8988T (cell line): Measurements from ENCODE around the gene ROGDI.

Source experiments
- DNase-seq: peaks from one replicate; pipeline ENCODE4 v3.0.0; 2011

Gene ROGDI, protein sequence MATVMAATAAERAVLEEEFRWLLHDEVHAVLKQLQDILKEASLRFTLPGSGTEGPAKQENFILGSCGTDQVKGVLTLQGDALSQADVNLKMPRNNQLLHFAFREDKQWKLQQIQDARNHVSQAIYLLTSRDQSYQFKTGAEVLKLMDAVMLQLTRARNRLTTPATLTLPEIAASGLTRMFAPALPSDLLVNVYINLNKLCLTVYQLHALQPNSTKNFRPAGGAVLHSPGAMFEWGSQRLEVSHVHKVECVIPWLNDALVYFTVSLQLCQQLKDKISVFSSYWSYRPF

DNA sequence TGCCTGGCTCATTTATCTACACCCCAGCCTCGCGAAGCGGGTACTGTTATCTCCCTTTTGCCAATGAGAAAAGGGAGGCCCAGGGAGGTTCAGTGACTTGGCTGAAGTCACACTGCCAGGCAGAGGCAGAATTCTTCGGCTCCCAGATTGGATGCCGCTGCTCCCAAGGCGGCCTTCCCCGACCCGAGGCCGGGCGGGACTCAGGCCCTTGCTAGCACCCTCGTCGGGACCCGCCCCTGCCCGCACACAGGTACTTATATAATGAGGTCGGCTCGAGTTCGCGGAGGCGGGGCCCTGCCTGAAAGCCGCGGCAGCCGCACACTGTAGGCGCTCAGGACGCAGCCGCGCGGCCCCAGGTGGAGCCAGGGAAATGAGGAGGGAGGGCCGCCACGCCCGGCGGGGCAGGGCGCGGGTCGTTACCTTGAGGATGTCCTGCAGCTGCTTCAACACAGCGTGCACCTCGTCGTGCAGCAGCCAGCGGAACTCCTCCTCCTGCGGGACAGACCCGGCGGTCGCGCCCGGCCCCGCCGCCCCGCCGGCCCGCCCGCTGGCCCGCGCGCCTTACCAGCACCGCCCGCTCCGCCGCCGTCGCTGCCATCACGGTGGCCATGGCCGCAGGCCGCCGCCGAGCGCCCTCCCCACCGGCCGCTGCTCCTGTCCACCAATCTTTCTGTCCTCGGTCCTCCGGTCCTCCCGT, at the start of gene ROGDI:
Gene ROGDI (minus strand): TSS at position 672 of the 697 bp plus-strand sequence. CDS start 62 bp downstream, at position 610.
- DNase-seq: peak; percentile 40

DNA sequence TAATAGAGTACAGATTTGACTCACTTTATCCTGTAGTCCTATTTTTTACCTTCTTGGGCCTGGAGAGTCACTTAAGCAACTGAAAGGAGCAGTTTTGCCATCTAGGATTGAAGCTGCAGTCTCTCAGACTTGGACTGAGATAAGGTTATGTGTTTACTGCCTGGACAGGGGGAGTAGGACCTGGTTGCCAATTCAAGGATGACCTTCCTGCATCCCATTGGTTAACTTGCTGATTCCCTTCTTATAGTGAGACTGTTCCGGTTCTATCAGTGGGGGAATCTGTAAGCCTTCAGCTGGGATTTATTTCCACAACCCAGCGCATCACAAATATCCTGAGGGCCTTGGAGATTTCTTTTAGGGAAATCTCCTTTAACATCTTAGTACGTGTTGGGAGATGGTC, 47.8 kb upstream of the ROGDI start:
- DNase-seq: no peak

DNA sequence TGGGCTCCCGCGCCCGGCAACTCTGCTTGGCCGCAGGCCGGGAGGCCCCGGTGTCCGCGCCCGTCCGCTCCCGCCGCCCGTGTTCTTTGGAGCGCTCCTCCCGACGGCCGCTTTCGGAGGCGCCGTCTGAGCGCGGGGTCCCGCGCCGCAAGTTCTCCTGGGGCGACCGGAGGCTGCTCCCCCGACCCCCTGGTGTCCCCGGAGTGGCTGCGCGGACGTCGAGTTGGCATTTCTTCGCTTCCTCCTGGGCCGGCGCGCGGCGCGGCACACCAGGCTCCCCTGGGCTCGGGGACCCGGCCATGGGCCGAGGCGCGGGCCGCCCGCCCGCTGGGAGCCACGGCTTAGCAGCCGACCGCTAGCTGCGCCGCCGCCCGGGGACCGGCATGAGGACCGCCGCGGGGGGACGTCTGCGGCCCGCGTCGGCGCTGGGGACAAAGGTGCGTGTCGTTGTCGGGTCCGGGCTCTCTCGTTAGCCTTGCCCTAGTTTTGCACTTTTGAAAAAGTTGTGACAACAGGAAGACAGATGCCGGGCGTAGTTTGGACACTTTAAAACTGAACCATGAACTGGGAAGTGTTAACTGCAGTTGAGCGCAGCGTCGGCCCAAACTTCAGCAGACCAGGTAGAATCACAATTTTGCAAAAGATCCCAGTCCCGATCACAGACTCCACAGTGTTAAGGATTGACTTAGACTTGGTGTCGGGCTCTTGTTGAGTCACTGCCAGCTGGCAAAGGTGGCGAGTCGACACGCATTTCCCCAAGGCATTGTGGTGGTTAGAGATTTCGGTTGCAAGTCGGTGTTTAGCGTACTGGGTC, 45.5 kb upstream of the ROGDI start:
- no peak for DNase-seq

DNA sequence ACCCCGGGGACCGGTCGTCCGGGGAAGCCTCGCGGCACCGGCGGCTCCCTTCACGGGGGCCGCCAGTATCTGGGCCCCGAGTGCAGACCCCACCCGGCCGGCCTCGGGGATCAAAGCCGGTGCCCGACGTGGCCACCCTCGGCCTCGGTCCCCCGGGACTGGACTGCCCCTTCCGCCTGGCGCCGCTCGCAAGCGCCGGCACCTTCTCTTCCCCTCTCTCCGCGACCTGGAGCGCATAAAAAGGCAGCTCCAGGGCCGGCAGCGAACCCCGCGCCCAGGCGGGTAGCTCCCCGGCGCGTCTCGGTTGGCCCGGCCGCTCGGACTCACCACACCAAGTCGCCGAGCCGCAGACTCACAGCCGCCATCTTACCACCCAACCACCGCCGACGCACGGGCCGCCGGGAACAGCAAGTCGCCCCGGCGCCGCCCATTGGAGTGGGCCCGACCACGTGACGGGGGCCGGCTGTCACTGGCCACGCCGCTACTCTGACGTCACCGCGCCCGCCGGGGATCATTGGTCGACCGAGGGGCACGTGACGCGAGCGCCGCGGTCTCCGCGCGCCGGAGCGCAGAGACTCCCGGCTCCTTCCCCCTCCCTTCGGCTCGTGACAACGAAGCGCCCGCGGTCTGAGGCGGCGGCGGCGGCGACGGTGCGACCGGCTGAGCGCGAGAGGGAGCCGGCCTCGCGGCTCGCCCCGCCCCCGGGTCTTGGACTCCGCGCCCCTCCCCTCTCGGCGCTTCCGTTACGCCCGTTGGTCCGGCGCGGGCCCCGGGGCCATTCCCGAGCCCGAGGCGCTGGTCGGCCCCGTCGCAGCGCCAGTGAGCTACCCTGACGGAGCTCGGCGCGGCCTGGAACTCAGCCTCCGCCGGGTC, 44.7 kb upstream of the ROGDI start, which contains the start of the genes GLYR1 and UBN1:
Gene GLYR1 (minus strand): TSS at position 388 of the 873 bp plus-strand sequence. CDS start 23 bp downstream, at position 365.
Gene UBN1 (plus strand): TSS at position 581 of the 873 bp plus-strand sequence. CDS start 5,437 bp downstream, outside the sequence.
- peak; percentile 83 for DNase-seq

DNA sequence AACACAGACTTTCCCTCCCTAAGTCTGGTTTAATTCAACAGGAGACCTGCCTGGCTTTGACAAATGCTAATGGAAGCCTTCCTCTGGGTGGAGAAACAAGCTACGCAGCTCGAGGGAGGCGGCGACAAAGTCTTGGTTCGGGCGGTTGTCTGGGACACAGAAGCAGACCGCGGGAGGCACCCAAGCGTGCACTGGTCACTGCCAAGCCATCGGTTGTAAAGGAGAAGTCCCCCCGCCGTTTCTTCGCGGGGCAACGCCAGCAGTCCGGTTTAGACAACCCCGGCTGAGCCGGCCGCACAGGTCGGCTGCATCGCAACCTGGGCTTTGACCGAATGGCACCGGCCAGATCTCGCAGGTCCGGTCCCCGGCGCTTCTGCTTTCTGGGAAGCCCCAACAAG, 44.1 kb upstream of the ROGDI start:
- DNase-seq: no peak

DNA sequence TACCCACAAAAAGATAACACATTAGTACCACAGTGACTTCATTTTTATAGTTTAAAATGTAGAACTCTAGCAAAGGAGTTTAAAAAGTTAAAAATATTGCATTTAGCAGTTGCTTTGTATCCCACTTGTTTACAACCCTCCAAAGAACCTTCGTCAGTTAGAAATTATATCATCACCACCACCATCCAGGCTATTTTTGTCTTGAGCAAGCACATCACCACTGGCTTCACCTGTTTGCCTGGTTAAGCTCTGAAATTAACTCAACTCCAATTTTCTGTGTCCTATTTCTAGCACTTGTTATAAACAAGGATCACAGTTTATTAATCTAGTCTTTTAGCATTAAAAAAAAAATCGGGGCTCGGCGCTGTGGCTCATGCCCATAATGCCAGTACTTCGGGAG, 38.6 kb upstream of the ROGDI start:
- DNase-seq: no peak

DNA sequence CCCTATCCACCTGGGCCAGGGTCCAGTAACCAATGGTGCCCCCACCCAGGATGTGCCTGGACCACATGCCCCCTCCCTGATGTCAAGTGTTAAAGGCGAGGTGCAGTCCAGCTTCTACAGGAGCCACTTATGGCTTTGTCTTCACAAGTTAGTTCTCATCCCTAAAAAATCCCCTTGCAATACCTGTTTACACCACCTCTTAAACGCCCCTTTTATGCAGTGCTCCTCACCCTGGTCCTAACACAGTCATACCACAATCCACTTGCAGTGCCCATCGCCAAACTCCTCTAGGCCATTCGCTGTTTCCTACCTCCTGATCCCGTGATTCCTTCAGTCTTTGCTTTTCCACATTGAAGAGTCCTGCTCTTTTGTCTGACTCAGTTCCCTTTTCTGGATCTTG, 37.5 kb upstream of the ROGDI start:
- no peak for DNase-seq

DNA sequence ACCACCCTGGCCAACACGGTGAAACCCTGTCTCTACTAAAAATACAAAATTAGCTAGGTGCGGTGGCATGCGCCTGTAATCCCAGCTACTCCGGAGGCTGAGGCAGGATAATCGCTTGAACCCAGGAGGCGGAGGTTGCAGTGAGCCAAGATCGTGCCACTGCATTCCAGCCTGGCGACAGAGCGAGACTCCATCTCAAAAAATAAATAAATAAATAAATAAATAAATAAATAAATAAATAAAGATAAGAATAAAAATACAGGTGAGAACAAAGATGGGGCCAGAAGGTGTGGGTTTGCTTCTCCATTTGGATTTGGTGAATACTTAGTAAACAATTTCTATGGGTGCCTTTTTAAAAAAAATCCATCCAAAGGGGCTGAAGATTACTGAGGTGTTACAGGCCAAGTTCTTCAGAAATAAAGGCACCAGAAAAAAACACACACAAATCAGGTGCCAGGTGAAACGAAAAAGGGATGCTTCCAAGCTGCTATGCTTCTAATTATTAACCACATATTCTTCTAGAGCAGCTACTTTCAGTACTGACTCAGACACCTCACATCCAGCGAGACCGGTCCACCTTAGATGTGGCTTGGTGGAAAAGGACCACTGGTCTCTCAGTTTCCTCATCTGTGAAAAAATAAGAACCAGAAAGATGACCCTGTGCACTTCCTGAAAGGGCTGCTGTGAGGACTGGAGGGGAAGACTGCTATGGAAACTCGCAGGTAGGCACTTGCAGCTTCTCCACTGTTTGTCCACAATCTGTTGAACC, 35.5 kb upstream of the ROGDI start:
- no peak for DNase-seq

DNA sequence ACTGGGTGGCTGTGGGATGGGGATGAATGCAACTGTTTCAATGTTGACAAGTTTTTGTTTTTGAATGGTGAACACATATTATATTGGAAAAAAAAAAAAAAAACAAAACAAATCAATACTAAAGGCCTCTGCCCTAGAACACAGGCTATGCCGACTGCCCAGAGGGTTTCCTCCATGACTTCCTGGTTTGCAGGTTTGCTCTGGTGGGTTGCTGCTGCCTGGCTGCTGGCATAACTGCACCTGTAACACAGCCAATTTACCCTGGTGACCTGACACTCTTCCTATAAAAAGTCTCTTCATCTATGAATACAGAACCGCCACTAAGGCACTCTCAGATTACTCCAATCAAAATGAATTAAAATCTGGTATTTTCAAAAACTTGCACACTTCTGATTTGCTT, 34.3 kb upstream of the ROGDI start:
- DNase-seq: no peak

DNA sequence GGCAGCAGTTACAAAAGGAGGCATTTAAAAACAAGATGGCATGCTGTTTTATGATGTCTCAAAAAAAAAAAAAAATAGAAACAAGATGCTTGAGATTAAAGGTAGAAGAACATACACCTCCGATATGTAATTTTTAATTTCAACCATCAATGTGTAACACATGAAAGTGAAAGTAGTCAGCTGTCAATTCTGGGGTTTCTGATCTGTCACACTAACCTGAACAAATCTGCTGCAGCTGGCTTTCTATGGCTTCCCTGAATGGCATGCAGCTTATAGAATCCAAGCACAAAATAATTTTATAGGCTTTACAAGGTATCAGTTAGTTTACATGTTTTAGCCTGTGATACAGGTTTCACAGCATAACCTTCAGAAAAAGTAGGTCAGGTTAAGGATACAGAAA, 31.2 kb upstream of the ROGDI start:
- DNase-seq: no peak

DNA sequence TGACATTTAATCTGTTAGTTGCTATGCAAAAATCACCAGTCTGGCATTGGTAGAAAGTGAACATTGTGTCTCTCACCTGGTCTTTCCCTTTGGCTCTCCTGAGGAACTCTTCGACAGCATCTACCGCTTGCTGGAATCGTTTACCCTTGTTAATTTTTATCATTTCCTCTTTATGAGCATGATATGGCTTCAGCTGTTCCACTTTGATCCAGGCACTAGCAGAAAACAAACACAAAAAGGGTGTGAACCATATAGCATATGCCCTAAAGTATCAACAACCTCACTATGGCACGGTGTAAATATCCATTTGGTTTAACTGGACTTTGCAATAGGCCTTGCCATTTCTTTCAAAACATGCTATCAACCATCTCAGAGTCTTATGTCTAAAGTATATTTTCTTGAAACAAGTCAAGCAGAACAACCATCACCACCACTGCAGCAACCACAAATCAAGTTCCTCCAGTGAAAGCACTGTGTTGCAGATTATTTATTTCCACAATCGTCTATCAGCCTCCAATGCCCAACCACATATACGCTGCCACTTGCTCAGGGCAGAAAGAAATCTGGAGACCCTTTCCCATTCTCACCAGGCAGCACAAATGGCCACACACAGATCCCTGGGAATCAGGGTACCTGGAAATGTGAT, 30.4 kb upstream of the ROGDI start:
- DNase-seq: no peak

DNA sequence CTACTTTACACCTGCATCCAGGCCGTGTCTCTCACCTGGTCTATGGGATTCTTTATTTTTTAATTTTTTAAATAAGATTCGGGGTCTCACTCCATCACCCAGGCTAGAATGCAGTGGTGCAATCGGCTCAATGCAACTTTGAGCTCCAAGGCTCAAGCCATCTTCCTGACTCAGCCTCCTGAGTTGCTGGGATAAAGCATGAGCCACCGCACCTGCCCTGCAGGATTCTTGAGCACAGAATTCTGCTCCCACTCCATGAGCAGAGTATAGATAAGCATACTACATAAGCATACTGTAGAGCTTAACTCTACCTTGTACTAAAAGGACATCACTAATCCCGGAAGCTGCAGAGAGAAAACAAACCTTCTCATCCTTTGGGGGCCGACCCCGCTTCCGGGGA, 29.2 kb upstream of the ROGDI start:
- no peak for DNase-seq

DNA sequence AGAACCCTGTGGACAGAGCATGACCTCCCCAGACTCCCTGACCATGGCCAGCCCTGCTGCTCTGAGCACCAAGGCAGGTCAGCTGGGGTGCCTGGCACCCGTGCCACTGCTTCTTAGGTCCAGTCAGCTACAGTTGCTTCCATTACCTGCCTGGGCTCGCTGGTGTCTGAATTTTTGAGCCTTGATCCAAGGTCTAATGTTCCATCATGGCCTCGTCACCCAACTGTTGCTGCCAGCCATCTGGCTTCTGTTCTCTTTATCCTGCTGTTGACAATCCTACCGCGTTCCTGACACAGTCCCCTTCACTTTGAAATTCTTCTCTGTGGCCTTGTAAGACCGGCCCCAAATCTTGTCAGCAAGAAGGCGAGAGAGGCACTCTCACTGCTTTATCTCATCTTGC, 28.0 kb upstream of the ROGDI start:
- no peak for DNase-seq

DNA sequence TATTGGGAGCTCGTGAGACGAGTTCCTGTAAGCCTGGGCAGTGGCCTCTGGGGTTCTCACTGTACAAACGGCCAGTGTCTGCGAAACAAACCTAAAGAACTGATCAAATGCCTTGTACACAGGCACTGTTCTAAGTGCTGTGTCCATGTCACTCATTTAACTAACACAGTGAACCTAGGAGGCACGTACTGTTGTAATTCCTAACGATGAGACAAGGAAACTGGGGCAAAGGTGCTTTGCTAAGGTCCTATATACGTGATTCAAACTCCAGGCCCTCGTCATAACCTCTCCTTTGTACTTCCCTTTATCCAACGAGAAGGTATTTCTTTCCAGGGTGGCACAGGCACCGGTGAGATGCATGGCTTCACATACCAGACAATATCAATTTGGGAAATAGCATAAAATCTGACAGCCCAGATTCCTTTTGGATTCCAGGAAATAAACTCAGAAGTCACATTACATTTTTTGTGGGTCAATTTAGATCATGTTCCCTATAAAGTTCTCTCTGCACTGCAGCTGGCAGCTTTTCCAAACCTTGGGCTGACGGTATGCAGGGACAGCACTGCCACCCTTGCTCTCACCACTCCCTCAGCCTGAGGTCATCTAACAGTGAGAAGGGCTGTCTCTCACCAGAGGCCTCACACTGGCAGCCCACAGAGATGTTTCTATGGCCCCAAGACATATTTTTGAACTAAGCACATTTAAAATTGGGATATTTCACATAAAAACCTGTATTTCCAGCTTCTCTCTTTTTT, 26.3 kb upstream of the ROGDI start:
- no peak for DNase-seq

DNA sequence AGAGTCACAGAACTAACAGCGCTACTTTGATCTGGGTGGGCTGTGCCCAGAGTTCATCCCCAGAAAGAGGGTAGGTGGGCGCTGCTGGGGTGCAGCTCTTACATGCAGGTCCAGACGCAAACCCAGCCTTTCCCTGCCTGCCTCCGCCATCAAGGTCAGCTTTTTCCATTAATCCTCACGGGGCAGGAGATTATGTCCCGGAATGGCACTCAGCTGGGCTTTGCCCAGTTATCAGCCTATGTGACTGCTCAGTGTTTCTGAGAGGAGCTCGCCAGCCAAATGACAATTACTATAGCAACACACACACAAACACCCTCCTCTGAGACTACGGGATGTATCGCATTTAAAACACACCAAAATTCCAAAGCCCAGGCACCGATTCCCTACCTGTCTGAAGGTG, 24.5 kb upstream of the ROGDI start:
- DNase-seq: no peak

DNA sequence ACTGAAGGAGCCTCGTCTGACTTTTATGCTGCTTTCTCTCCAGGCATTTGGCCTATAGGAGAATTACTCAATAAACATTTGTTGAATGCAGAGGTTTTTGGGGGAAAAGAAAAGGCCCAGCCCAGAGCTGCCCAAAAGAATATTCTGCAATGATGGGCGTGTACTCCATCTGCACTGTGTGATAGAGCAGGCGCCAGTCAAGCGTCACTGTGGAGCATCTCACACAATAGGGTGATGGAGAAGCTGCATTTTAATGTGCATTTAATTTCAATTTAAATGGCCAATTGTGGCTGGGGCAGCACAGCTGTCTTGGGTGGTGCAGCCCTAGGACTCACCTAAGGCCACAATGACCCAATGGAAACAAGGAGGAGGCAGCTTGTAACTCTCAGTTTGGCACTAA, 24.1 kb upstream of the ROGDI start:
- no peak for DNase-seq

DNA sequence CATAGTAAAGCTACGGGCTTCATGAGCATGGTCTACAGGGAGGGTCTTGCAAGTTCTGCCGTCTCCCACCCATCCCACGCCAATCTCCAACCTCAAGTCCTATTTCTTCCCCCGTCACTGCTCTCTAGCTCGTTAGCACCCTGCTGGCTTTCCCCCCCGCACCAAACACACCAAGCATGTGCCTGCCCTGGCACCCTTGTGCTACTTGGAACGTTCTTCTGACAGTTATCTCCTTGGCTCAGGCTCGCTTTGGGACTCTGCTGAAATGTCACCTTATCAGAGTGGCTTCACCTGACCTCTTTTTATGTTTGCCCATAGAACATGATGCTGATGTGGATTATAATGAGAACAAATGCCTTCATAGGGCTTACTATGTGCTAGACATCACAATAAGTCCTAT, 22.8 kb upstream of the ROGDI start:
- no peak for DNase-seq

DNA sequence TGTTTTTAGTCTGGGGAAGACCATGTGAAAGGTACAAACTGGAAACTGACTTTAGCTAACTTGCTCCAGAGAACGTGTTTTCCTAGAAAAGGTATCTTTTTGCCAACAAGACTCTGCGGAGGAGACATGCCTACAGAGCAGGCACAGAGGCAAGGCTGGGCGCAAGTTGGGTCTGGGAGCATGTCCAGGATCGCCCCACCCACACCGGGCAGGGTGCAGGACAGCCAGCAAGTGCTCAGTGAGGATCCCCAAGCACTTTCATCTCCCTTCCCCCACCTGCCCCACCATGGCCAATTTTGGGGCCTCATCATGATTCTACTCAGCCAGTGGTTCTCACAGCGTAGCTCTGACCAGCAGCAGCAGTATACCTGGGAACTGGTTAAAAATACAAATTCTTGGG, 18.2 kb upstream of the ROGDI start:
- DNase-seq: no peak

DNA sequence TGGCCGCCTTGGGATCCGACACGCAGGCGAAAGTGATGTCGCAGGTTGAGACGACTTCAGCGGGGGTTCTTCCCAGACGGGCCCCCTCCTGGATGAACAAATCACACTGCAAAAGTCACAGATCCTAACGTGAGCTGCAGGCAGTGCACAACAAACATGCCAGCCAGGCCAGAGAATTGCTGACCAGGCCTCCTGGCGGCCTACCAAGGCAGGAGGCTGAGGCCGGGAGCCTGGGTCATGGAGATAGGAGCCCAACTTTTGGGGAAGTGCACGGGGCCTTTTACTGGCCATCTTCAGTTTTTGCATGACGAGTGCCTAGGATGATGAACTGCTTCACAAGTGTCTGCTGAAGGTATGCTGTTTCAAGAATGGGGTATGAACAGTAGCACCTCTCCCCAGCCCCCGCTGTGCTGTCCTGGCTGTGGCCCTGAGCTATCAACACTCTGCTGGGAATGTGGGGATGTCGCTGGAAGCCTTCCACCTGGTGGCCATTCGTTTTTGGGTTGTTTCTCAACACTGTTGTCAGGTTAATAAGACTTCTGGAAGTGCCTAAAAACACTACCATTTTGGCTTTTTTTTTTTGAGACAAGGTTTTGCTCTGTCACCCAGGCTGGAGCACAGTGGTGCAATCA, 12.2 kb upstream of the ROGDI start:
- no peak for DNase-seq

DNA sequence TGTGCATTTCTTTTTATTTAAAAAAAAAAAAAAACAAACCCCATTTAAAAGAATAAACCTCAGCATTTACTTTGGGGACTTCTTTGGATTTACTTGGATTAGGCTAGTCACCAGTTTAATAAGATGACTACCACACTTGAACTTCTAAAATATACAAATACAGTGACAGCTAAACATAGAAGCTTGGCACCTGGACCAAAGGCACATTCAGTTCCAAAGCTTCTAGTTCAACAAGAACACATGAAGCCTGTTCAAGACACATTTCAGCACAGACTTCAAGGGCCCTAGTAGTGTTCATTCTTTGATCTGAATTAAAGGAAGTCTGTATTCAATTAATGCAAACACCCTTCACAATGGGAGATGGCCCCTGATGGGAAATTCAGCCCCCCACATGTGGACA, 11.6 kb upstream of the ROGDI start:
- DNase-seq: no peak
